CD4-positive, alpha-beta T cell (primary cell): ENCODE measurements around the gene SPG7. TPM values are rescaled to one million over a fixed set of nuclear protein-coding genes. Genes with fewer than 3 reads are reported as not detected.

Experiments used
- ATAC-seq: fragments of 200-7000 bp; cut with Tn5 transposase; one replicate; pipeline ENCODE4 v1.10.0; 2022; ENCODE audit warnings: mild to moderate bottlenecking; ENCODE audit not compliant: poor library complexity
- CTCF ChIA-PET: fragments of 350-600 bp; sonication (Branson Sonifier 250); formaldehyde crosslinking; loops from one replicate; lab custom pipeline; 2021; ENCODE audit warnings: antibody characterized with exemption, inconsistent platforms; lab: Charles Lee
- POLR2A ChIA-PET: fragments of 350-600 bp; sonication (Branson Sonifier 250); formaldehyde crosslinking; loops from one replicate; lab custom pipeline; 2021; ENCODE audit warnings: antibody characterized with exemption, inconsistent platforms; lab: Charles Lee
- DNase-seq, 14 experiments: peaks; one replicate each; pipeline ENCODE4 v3.0.0-alpha.2; 2013 to 2020; ENCODE audit warnings: mixed read lengths in 2 of 14
- H3K27ac ChIP-seq, 2 donors: one replicate each; pipeline versions ENCODE4 v1.5.1 to v1.7.0; 2013; ENCODE audit warnings: low read length in 2 of 2, low read depth in 1 of 2, mild to moderate bottlenecking in 1 of 2
- H3K27me3 ChIP-seq, 2 experiments: 1 replicate in 1 of 2; 2 replicates in 1 of 2; pipeline versions ENCODE4 v1.6.1 to v1.7.0; 2013; ENCODE audit warnings: low read length in 2 of 2, control low read depth in 1 of 2, mild to moderate bottlenecking in 1 of 2, moderate library complexity in 1 of 2; ENCODE audit not compliant: insufficient read depth in 2 of 2, control insufficient read depth in 1 of 2
- H3K36me3 ChIP-seq: one replicate; pipeline ENCODE4 v1.6.1; 2013; ENCODE audit warnings: low read length, control low read depth; ENCODE audit not compliant: insufficient read depth
- H3K4me1 ChIP-seq: one replicate; pipeline ENCODE4 v1.6.1; 2013; ENCODE audit warnings: low read length, control low read depth; ENCODE audit not compliant: insufficient read depth
- H3K4me3 ChIP-seq: one replicate; pipeline ENCODE4 v1.5.1; 2013; ENCODE audit warnings: mild to moderate bottlenecking, low read length, moderate library complexity
- H3K9me3 ChIP-seq, 2 experiments: 1 replicate in 1 of 2; 2 replicates in 1 of 2; pipeline versions ENCODE4 v1.6.1 to v1.7.0; 2013; ENCODE audit warnings: low read length in 2 of 2, mild to moderate bottlenecking in 2 of 2, control low read depth in 1 of 2, moderate library complexity in 1 of 2; ENCODE audit not compliant: control insufficient read depth in 1 of 2, insufficient read depth in 1 of 2
- H3K27ac Mint-ChIP-seq: one replicate; pipeline ENCODE4 v1.8.0; 2020; ENCODE audit warnings: mixed read lengths
- H3K27me3 Mint-ChIP-seq: one replicate; pipeline ENCODE4 v1.8.0; 2021; ENCODE audit warnings: mixed read lengths
- H3K36me3 Mint-ChIP-seq: one replicate; pipeline ENCODE4 v1.8.0; 2021; ENCODE audit warnings: low read depth, mixed read lengths
- H3K4me1 Mint-ChIP-seq: one replicate; pipeline ENCODE4 v1.8.0; 2021; ENCODE audit warnings: low read depth, mixed read lengths
- H3K4me3 Mint-ChIP-seq: one replicate; pipeline ENCODE4 v1.8.0; 2020; ENCODE audit warnings: mild to moderate bottlenecking, mixed read lengths
- H3K9me3 Mint-ChIP-seq: one replicate; pipeline ENCODE4 v1.8.0; 2020; ENCODE audit warnings: mixed read lengths
- intact Hi-C, 2 experiments: fragments of 100-400 bp; cut with DNase I in 1 of 2; cut with micrococcal nuclease in 1 of 2; formaldehyde crosslinking; loops; one replicate each; pipeline versions ENCODE4 v1.15.1 to v1.9.0; 2023 to 2025; cut with DNase I, micrococcal nuclease
- total RNA-seq, 174 experiments: library from RNA in 2 of 174; stranded (reverse) in 2 of 174; gene quantifications; one replicate each; pipeline ENCODE4 v1.2.3 and lab custom pipeline; 2021 to 2026
- TF ChIP-seq, protein P1 (sequence below): fragments of 200-600 bp; IDR thresholded peaks from one replicate; pipeline ENCODE4 v1.8.0; 2022; ENCODE audit warnings: antibody characterized with exemption, mild to moderate bottlenecking

Gene SPG7
- total RNA-seq, 2 experiments from 2014 or later: 163 to 167 TPM

DNA sequence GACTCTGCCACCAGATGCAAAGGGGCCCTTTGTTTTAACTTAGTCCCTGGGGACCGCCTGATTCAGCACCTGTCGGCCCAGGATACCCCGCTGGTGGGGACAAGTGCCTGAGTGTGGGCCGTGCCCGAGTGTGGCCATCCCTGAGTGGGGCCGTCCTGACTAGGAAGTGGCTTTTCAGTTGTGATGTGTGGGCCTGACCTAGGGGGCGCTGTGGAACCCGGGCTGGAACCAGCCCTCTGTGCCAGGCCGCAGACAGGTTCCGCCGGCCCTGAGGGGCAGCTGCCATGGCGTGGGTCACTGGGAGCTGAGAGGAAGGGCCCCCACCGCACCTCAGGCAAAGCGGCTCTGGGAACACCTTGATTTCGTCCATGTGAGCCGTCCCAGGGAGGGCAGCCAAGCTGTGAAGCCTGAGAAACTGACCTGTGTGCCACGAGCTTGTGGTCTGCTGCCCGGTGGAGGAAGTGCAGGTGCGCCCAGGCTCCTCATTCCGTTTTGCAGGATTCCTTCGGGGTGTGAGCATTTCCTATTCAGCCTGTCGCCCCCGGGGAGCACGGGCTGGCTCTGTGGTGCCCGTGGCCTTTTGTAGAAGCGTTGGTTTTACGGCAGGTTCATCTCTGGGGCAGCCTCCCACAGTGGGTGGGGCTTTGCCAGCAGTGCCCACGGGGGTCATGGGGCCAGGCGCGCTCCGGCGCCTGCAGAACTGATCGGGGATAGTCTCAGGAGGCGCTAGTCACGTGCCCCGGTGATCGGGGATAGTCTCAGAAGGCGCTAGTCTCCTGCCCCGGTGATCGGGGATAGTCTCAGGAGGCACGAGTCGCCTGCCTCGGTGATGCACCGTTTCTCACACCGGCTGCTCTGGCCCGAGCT is 57.5 kb downstream of the SPG7 start:
- Mint-ChIP-seq H3K4me1 (peaks cover 52% of the 10 kb centered on the region), H3K36me3 (peaks cover 51% of the 10 kb centered on the region), H3K27me3 (no peaks in the 10 kb centered on the region), H3K27ac (peak overlapping the region; percentile 82), H3K9me3 (no peaks in the 10 kb centered on the region), H3K4me3 (peak overlapping the region; percentile 79)
- H3K9me3 ChIP-seq: peaks cover 0 to 5% of the 10 kb centered on the region in 2 experiments
- peaks cover 54% of the 10 kb centered on the region for H3K4me1 ChIP-seq
- ATAC-seq (peak; percentile 57), DNase-seq (peak in 9 of 14 experiments; percentile 24 to 70 (median 45))
- TF ChIP-seq, protein P1, sequence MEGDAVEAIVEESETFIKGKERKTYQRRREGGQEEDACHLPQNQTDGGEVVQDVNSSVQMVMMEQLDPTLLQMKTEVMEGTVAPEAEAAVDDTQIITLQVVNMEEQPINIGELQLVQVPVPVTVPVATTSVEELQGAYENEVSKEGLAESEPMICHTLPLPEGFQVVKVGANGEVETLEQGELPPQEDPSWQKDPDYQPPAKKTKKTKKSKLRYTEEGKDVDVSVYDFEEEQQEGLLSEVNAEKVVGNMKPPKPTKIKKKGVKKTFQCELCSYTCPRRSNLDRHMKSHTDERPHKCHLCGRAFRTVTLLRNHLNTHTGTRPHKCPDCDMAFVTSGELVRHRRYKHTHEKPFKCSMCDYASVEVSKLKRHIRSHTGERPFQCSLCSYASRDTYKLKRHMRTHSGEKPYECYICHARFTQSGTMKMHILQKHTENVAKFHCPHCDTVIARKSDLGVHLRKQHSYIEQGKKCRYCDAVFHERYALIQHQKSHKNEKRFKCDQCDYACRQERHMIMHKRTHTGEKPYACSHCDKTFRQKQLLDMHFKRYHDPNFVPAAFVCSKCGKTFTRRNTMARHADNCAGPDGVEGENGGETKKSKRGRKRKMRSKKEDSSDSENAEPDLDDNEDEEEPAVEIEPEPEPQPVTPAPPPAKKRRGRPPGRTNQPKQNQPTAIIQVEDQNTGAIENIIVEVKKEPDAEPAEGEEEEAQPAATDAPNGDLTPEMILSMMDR: peak; percentile 25
- peaks cover 39% of the 10 kb centered on the region for H3K36me3 ChIP-seq
- peak overlapping the region; percentile 36 for H3K4me3 ChIP-seq
- intact Hi-C loops: no loop called here
- no peak overlapping the region for H3K27ac ChIP-seq
- peaks cover 0 to 3% of the 10 kb centered on the region in 2 experiments for H3K27me3 ChIP-seq
- CTCF ChIA-PET: no interaction called here
- POLR2A ChIA-PET: interaction anchor here (0.9 to 1.2 kb wide), 2 partner anchors 76 to 318 kb away, joined by 3 read pairs; no protein-coding TSS in a partner anchor

DNA sequence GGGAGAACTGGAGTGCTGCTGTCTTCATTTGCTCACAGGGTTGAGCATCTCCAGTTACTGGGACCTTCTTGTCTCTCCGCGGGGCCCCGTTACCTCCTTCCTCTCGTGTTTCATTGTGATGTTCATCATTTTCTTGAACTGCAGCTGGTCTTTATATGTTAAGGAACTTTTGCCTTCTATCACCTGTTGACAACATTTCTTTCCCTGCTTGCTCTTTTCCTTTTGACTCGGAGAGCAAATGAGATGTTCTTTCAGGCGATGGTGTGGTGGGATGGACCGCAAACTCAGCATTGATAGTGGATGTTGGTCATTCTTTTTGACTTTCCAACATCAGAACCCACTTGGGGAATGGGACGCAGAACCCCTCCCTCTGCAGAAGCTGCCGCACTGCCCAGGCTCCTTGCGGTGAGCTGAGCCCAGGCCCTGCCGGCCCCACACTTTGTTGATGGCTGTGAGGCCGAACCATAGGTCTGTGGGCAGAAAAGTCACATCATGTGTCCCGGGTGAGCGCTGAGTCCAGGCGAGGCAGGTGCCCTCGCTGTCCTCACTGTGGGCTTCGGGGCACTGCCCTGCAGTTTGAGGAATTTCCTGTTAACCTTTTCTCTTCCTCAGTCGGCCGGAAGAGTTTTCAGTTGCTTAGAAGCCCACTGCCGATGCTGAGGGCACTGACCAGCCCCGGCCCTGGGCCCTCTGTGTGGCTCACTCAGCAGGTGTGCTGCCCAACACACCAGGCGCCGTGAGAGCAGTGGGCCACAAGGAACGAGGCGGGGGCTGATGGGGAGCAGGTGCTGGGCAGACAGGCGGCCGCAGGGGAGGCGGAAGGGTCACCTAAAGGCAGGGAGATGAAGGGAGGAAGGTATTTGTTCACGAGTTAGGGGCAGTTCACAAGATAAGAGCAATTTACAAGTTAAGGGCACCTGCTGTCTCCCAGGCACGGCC is 59.7 kb downstream of the SPG7 start:
- H3K4me3 ChIP-seq: no peak overlapping the region
- intact Hi-C loops: no loop called here
- DNase-seq (peak in 1 of 14 experiments; percentile 17), ATAC-seq (no peak)
- Mint-ChIP-seq H3K27ac (no peak overlapping the region), H3K4me1 (peaks cover 51% of the 10 kb centered on the region), H3K27me3 (peaks cover 5% of the 10 kb centered on the region), H3K9me3 (no peaks in the 10 kb centered on the region), H3K4me3 (no peak overlapping the region), H3K36me3 (peaks cover 32% of the 10 kb centered on the region)
- no peak overlapping the region for H3K27ac ChIP-seq
- peaks cover 46% of the 10 kb centered on the region for H3K4me1 ChIP-seq
- CTCF ChIA-PET: no interaction called here
- H3K27me3 ChIP-seq: peaks cover 0 to under 1% of the 10 kb centered on the region in 2 experiments
- peaks cover 0 to 2% of the 10 kb centered on the region in 2 experiments for H3K9me3 ChIP-seq
- POLR2A ChIA-PET: no interaction called here
- TF ChIP-seq, protein P1: no peak
- peaks cover 22% of the 10 kb centered on the region for H3K36me3 ChIP-seq
